ENCODE data around the gene ANKRD42.

DNA sequence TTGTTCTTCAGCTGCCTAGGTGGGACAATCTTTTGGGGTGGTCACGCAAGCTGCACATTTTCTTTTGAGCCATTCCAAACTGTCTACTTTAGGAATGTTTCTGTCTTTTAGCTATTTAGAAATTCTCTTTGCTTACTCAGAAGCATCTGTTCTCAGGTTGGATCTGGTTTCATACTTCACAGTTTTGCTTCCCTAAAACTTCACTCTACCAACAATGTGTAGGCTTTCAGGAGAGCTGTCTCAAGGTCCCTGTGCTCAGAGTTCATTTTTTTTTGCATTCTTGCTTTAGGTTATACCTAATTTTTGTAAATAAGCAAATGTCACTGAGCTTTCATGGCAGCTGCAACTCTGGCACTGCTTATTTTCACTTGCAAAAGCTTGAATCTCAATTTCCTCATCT lies 55.9 kb downstream of the ANKRD42 start:
- TF ChIP-seq, protein P1, sequence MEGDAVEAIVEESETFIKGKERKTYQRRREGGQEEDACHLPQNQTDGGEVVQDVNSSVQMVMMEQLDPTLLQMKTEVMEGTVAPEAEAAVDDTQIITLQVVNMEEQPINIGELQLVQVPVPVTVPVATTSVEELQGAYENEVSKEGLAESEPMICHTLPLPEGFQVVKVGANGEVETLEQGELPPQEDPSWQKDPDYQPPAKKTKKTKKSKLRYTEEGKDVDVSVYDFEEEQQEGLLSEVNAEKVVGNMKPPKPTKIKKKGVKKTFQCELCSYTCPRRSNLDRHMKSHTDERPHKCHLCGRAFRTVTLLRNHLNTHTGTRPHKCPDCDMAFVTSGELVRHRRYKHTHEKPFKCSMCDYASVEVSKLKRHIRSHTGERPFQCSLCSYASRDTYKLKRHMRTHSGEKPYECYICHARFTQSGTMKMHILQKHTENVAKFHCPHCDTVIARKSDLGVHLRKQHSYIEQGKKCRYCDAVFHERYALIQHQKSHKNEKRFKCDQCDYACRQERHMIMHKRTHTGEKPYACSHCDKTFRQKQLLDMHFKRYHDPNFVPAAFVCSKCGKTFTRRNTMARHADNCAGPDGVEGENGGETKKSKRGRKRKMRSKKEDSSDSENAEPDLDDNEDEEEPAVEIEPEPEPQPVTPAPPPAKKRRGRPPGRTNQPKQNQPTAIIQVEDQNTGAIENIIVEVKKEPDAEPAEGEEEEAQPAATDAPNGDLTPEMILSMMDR (IDR thresholded peaks at IDR 0.05) = no peak
- no peak for TF ChIP-seq SMC3 (IDR thresholded peaks at IDR 0.05)
- TF ChIP-seq JUNB (IDR thresholded peaks at IDR 0.05) = no peak
- TF ChIP-seq ZC3H11A (IDR thresholded peaks at IDR 0.05) = no peak
- no peak for TF ChIP-seq POLR2A (IDR thresholded peaks at IDR 0.05; ENCODE audit: low read length)
- no peak for TF ChIP-seq BHLHE40 (IDR thresholded peaks at IDR 0.05; ENCODE audit: low read depth, low read length)
- TF ChIP-seq, protein P2, sequence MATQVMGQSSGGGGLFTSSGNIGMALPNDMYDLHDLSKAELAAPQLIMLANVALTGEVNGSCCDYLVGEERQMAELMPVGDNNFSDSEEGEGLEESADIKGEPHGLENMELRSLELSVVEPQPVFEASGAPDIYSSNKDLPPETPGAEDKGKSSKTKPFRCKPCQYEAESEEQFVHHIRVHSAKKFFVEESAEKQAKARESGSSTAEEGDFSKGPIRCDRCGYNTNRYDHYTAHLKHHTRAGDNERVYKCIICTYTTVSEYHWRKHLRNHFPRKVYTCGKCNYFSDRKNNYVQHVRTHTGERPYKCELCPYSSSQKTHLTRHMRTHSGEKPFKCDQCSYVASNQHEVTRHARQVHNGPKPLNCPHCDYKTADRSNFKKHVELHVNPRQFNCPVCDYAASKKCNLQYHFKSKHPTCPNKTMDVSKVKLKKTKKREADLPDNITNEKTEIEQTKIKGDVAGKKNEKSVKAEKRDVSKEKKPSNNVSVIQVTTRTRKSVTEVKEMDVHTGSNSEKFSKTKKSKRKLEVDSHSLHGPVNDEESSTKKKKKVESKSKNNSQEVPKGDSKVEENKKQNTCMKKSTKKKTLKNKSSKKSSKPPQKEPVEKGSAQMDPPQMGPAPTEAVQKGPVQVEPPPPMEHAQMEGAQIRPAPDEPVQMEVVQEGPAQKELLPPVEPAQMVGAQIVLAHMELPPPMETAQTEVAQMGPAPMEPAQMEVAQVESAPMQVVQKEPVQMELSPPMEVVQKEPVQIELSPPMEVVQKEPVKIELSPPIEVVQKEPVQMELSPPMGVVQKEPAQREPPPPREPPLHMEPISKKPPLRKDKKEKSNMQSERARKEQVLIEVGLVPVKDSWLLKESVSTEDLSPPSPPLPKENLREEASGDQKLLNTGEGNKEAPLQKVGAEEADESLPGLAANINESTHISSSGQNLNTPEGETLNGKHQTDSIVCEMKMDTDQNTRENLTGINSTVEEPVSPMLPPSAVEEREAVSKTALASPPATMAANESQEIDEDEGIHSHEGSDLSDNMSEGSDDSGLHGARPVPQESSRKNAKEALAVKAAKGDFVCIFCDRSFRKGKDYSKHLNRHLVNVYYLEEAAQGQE (IDR thresholded peaks at IDR 0.05) = no peak
- TF ChIP-seq, protein P3, sequence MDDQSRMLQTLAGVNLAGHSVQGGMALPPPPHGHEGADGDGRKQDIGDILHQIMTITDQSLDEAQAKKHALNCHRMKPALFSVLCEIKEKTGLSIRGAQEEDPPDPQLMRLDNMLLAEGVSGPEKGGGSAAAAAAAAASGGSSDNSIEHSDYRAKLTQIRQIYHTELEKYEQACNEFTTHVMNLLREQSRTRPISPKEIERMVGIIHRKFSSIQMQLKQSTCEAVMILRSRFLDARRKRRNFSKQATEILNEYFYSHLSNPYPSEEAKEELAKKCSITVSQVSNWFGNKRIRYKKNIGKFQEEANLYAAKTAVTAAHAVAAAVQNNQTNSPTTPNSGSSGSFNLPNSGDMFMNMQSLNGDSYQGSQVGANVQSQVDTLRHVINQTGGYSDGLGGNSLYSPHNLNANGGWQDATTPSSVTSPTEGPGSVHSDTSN (IDR thresholded peaks at IDR 0.05) = no peak

Measured in A549 (cell line).